Hematopoietic multipotent progenitor cell (in vitro differentiated cells): ENCODE data around the gene DSCAML1. TPM values are rescaled to one million over a fixed set of nuclear protein-coding genes. Genes with fewer than 3 reads are reported as not detected.

Experiments
- DNase-seq, 3 donors: peaks; one replicate each; pipeline ENCODE4 v3.0.0-alpha.2; 2011 to 2015; ENCODE audit warnings: low read depth in 2 of 3, low spot score in 2 of 3
- total RNA-seq: library from RNA; depleted of rRNA; stranded (reverse); fragments of >200 nt; gene quantifications from one replicate; pipeline ENCODE4 v1.2.3, GENCODE V29; 2012

Gene DSCAML1
- total RNA-seq, 1 donor, result 0.27 TPM

DNA sequence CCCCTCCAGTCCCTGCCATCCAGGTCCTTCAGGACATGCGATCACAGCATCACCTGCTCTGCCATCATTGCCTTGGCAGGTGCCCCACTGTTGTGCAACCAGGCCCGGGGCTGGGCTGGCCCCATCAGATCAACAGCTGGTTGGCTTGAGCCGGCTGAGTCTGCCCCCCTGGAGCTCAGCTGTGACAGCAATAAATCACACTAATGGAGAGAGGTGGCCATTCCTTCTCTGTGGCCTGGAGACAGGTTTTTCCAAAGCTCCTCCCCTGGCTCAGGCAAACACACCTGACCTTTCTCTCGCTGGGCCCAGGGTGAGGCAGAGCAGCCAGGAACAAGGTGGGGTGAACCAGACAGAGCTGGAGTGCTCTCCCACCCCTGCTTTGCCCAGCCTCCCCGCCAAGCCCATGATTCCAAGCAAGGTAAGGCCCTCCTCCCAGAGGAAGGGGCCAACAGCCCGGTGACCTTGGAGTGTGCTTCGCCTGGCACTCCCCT lies 36.4 kb upstream of the DSCAML1 start:
- no peak for DNase-seq

DNA sequence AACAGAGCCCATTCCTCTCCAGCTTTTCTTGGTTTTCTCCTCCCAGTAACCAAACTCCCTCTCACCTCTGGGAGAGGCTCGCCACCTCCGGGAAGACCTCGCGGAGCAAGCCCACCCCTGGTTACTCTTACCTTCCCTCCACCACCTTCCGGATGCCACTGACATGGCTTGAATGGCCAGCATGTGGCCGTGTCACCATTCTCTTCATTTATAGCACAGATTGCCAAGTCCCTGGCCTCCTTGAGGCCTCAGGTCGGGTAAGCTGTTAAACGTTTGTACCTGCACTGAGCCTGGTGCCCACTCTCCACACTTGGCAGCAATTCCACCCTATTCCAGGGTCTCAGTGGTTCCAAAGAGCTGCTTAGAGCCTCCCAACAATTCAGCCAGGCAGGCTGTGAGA lies 35.5 kb upstream of the DSCAML1 start:
- no peak for DNase-seq

DNA sequence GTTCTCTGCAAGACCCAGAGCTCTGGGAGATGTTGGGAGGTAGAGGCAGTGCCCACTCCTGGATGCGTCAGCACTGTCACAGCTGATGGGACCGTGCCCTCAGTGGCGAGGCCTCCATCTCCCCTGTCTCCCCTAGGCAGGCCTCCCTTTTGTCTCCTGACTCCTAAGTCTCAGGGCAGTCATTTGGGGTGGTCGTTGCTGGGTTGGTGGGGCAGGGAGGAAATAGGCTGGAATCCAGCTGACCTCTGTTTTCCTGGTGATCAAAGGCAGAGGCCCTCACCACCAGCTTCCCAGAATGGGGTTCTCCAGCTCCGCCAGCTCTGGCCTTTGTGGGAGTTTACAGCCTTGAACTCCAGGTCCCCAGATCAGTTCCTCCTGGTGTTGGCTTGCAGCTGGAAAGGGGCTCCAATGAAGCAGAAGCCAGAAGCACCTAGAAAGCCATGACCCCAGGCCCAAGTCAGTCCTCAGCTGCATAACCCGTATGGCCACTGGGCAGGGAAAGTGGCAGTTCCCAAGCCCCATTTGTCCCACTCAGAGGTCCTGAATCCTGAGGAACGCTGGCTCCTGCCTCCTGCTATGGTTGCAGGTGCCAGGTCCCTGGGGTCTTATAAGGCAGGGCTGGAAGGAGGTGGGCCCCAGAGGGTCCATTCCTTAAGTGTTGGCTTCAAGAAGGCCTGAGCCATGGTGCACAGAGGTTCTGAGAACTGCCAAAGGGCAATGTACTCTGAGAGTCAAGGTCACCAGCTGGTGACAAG lies 34.8 kb upstream of the DSCAML1 start:
- no peak for DNase-seq

DNA sequence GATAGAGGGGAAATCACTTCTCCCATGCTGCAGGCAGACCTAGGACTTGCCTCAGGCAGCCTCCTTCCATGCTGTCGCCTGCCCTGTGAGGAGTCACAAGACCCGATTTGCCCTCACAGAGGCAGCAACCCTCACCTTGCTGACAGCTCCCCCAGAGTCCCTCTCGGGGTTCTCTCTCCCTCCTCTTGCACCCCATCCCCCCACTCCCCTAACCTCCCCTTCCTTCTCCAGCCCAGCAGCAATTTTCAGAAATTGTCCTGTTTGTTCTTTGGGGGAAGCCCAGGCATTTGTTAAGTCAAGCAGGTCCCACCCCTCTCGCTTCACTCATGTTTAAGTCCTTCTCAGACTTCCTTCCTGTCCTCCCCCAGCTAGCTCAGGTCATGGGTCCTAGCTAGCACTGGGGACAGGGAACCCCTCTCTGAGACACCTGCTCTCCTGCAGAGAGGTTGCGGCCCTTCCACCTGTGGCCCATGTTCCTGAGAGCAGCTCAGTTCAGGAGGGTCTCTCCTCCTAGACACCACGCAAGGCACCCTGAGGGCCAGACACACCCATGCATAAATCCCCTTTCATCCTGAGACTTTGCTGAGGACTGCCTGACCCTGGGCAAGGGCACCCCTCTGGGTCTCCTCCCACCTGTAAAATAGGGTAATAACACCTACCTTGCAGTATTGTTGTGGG lies 33.8 kb upstream of the DSCAML1 start:
- DNase-seq, result no peak

DNA sequence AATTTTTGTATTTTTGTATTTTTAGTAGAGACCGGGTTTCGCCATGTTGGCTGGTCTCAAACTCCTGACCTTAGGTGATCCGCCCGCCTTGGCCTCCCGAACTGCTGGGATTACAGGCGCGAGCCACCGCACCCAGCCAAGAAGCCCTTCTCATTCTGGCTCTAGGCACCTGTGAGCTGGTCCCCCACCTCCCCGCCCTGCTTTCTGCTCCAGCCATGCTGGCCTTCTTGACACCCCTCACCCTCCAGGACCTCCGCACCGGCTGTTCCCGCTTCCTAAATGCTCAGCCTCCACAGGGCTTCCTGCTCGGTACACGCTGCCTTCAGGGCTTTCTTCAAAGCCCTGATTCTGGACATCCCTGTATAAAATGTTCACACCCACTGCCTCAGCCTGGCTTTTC lies 33.1 kb upstream of the DSCAML1 start:
- DNase-seq, result no peak

DNA sequence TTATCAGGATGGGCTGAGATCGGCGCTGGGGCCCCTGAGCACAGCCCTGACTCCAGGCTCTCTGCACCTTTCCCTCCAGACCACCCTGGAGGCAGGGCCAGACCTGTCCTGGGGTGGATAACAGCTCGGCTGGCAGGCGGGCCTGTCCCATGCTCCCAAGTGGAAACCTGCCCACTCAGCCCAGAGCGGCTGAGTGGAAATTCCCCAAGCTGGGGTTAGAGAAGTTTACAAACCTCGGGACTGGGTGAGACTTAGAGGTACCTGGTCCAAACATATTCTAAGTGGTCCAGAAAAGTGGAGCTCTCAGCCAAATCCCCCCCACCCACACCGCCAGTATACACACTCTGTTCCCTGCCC lies 32.3 kb upstream of the DSCAML1 start:
- no peak for DNase-seq

DNA sequence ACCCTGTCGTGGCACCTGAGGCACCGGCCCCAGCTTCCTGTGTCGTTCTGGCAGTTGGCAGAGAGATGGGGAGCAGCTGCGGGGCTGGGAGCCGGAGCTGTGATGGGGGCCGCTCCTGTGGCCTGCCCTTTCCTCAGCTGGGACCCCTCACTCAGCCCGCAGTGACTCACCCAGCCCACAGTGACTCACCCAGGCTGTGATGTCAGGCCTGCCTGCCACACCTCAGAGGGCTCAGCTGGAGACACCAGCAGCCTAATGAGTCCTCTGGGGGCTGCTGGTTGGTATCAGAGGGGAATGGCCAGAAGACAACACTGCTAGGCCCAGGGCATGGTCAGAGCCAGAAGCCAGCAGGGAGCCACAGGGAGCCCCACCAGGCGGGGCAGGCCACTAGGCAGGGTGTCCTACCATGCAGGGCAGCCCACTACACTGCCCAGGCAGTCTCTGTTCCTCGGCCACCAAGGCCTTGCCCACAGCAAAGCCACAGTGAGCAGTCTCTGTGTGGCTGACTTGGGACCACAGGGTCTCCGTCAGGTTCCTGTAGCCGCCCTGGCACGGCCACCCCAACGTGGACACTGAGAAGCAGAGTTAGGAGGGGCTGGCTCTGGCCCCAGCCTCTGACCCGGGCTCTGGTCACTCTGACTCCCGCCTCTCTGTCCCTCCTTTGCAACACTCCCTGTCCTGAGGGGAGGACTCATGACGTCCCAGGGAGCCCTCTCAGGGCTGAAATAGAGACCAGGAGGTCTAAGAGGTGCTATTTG lies 31.8 kb upstream of the DSCAML1 start:
- peak in 2 of 3 donors; percentile 84 to 93 for DNase-seq

DNA sequence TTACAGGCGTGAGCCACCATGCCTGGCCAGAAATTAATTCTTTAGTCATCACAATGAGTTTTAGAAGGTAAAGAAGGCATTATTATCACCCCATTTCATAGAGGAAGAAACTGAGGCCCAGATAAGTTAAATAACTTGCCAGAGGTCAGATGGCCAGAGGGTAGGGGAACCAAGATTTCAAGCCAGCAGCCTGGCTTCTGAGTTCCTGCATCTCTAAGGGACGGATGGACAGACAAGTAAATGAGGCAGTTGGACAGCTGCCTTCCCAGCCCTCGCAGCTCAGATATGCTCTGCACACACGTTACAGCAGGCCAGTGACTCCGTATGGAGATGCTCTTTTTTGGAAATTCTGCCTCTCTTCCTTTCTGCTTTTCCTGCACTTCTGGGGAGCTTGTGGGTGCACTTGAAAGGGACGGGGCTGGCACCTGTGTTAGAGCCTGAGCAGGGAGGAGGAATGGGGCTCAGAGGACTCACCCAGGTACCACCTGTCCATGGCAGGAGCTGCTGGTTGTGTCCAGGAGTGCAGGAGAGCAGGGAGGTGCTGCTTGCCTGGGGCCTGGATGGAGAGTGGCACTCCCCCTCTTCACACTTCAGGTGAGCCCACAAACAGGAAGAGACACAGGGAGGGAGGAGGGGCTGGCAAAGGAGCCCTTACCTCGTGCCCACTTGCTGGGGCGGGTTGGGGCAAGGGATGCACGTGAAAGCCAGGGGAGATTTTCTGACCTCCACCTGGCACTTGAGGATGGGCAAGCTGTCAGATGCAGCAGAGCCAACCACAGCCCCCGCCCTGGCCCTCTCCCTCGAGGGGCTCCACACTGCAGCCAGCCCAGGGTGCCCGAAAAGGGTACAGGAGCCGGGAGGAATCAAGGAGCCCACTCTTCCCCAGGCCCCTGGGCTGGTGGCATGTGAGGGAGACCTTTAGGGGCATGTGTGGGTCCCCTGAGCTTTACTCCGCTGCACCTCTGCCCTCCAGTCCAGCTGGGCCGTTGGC lies 30.8 kb upstream of the DSCAML1 start:
- DNase-seq, result no peak

DNA sequence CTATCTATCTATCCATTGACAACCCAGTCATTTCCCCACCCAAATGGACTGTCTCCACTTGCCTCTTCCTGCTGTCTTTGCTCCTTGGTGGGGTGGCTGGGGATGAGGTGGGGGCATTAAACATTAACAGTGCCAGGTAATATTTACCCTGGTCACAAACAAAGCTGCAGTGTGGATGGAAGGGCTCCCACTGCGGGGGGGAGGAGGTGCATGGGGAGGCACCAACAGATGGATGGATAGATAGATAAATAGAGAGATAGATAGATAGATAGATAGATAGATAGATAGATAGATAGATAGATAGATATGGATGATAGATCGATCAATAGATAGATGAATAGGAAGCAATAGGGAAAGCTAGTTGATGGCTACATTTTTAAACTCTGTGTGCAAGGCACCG lies 29.8 kb upstream of the DSCAML1 start:
- no peak for DNase-seq

DNA sequence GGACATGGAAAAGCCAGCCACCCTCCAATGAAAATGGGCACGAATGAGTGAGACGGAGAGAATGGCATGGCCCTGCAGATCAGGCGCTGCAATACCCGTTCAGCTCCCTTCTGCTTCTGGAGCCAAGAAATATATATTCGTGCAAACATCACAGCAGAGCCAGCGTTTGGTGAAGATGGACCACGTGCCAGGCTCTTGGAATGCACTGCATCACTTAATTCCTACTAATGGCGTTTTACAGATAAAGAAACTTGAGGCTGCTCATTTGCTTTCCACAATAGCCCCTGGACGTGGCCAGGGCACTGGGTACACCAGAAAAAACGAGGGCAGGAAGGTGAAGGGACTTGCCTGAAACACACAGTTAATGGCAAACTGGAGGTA lies 29.2 kb upstream of the DSCAML1 start:
- DNase-seq, result no peak

DNA sequence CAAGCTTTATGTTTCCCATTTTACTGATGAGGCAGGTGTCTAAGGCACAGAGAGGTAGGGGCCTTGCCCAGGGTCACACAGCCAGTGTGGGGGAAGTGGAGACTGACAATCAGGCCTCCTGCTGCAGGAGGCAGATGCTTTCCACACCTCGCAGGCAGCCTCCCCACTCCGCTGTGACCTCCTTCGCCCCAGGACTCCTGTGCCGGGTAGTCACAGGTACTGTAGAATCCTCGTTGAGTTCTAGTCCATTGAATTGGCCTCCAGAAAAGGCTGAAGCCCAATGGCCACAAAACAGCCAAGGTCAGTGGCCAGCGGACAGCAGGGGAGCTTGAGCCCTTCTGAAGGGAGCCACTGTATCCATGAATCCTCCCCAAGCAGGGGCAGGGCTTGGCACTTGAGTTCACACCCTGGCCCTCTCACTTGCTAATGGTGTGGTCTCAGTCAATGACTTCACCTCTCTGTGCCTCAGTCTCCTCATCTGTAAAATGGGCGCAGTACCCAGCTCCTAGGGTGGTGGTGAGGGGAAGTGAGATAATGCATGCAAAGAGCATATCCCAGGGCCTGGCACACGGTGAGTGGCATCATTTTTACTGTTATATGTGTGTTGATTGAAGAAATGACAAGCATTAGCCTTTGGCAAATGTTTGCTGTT lies 28.6 kb upstream of the DSCAML1 start:
- DNase-seq, result no peak

DNA sequence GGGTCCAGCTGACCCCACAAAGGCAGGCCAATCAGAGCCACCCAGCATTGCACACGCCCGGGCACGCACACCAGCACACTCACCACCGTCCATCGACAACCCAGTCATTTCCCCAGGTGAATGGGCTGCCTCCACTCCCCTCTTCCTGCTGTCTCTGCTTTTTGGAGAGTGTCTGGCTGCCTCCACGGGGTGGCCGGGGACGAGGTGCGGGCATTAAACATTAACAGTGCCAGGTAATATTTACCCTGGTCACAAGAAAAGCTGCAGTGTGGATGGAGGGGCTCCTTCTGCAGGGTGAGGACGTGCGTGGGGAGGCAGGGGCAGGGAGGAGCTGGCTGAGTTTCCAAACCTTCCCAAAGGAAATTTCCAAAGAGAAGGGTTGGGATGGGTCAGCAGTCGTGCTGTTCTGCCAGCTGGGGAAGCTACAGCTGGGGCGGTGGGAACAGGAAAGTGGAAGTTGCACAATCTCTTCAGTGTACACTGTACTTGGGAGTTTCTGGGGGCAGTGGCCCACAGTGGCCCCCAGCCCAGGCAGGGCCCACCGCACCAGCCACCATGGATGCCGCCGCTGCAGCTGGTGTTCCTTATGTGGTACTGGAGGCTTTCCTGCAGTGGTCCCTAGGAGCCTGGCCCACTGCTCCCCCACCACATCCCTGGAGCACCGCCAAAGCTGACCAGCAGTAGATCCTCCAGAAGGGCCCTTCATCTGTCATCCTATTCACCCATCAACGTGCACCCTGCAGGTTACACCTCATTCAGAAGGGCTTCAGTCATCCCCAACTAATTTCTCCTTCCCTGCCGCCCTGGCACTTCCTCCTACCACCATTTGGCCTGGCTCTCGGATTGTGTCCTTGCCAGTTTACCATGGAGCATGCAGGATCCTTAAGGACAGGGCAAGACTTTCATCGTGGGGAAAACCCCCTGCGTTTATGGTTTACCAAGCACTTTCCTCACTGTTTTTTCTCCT lies 27.8 kb upstream of the DSCAML1 start, which contains the start of gene FXYD2:
FXYD2 (minus strand) TSS at position 174 of the 967 bp plus-strand sequence; CDS start at position 108, 66 bp downstream.
- DNase-seq, result no peak

DNA sequence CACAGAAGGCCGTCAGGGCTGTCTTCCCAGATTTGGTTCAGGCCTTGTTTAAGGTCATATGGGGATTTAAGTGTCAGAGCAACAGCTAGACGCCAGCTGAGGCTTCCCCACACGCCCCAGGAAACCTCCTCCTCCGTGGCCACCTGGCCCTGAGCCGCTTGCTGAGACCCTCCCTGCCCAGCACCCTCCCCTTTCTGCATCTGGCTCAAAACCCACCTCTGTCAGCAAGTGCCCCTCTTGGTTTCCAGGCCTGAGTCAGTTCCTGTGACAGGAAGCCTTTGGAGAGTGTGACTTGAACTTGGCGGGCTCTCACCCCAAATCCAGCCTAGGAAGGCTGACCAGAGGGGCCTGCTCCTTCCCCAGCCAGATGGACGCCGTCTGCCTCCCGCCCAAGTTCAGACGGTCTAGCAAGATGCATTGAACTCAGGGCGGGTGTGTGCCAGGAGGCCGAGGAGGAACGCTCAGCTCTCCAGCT lies 27.0 kb upstream of the DSCAML1 start:
- DNase-seq, result peak in 2 of 3 donors; percentile 67 to 88

DNA sequence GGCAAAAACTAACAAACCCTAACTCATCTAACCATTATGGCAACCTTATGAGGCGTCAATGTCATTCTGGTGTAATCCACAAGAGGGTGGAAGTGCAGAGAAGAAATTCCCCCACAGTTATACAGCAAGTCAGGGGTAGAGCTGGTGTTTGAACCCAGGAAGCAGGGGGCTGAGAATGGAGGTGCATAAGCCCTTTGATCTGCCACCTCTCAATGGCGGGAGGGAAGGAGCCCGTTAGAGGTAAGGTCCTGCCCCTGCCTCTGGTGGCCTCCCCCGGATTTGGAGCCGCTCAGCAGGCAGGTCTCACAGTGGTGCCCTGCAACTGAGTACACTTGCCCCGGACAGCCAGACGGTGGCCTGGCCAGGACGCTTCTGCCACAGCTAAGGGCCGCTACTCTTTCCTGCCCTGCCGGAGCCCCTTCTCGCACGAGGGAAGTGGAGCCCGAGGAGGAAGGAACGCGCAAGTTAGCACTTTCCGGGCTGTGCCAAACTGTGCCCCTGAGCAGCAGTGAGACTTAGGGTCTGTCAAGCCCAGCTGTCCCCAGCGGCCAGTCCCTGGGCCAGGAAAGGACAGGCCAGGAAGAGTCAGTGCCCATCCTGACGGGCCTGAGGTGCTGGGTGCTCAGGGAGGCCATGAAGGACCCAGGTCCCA lies 26.4 kb upstream of the DSCAML1 start:
- peak in 1 of 3 donors; percentile 64 for DNase-seq

DNA sequence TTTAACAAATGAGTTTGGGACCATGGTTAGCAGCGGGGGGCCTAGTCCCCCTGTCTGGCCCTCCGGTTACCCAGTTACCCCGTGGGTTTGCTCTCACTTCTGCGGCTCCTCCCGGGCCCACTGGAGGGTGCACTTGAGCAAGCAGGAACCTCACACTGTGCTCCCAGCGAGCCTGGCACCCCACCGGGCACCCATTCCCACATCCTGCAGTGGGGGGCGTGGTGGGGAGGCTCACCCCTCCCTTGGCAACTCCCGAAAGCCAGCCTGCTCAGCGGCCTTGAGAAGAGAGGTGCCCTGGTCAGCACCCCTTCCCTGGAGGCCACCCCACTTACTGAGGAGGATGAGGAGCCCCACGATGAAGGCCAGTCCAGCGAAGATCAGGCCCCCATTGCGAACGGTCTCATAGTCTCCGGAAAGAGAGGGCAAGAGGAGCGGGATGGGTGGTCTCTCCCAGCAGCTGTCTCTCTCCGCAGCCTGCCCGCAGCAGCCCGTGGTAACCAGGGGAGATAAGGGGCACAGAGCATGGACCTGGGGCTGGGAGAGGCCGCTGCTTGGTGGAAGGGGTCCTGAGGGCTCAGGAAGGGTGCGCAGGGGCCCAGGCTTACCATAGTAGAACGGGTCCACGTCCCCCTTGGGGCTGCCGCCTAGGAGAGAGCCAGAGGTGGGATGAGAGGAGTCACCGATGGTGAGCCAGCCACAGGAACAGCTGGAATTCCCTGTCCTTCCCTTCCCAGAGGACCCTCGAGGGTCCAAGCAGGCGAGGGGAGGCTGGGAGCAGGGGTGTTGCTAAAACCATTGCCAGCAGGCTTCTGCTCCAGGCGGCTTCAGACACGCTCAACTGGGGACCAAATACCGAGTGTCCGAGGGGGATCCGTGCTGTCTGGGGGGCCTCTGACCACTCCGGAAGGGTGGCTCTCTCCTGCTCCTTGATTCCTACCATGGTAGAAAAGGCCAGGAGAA lies 25.3 kb upstream of the DSCAML1 start:
- peak in 1 of 3 donors; percentile 54 for DNase-seq

DNA sequence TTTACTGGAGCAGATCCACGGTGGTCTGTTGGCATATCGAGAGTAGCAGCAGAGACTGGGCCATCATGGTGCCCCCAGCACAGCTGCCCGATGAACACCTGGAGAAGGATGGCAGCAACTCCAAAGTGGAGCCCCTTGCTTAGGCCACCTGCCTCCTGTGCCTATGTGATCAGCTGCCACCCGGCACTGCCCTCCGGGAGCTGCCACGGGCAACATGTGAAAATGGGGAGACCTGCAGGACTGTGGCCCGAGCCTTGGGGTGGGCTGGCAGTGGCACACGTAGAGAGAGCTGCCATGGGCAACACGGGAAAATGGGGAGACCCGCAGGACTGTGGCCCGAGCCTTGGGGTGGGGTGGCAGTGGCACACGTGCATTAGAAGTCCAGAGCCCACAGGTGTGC lies 24.4 kb upstream of the DSCAML1 start:
- no peak for DNase-seq

DNA sequence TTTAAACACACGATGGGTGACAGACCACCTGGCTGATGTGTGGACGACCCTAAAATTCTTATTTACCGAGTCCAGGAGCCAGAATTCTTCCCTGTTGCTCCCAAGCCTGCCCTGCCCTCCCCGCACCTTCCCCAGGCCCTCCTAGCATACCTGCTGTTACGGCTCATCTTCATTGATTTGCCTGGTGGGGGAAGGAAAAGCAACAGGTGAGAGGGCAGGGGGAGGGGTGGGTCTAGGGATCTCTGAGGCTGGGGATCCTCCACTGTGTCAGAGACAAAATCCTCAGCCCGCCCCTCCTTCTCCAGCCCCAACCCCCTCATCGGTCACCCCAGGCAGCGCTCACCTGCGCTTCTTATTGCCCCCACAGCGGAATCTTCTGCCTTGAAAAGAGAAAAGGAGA lies 23.5 kb upstream of the DSCAML1 start:
- no peak for DNase-seq
